ENCODE results near the gene CCNT2.
A peak's percentile ranks its signal among the peaks of the same experiment; 100 is the strongest.

CCNT2 gene

GRCh38 chr2:134943540-134943939 is 24.9 kb downstream of the CCNT2 start:
- Histone ChIP-seq H3K79me2 (ENCODE audit: control insufficient read depth, insufficient read depth, low read length, poor library complexity) (no peaks in the 10 kb centered on the region), H2AK5ac (ENCODE audit: low read length) (no peak overlapping the region), H3K4me3 (ENCODE audit: low read depth, low read length) (no peak overlapping the region), H3K9me3 (ENCODE audit: insufficient read depth, low read depth, low read length) (no peaks in the 10 kb centered on the region), H4K91ac (ENCODE audit: low read depth, low read length) (no peak overlapping the region), H3K27me3 (ENCODE audit: insufficient read depth, low read length) (no peaks in the 10 kb centered on the region), H4K8ac (ENCODE audit: low read depth, low read length) (no peak overlapping the region), H3K14ac (ENCODE audit: low read length) (no peak overlapping the region), H3K27ac (ENCODE audit: low read depth, low read length) (no peak overlapping the region), H3K4me2 (ENCODE audit: low read length) (no peak overlapping the region), H3K4ac (ENCODE audit: low read depth, low read length) (no peak overlapping the region), H3K79me1 (ENCODE audit: low read length) (no peaks in the 10 kb centered on the region), H2BK120ac (ENCODE audit: insufficient read depth, low read length, poor library complexity) (no peak overlapping the region), H2BK5ac (ENCODE audit: low read depth, low read length, poor library complexity) (no peak overlapping the region), H3K36me3 (ENCODE audit: control insufficient read depth in 1 of 2, insufficient read depth in 2 of 2, low read length in 2 of 2) (peaks cover 13 to 24% of the 10 kb centered on the region in 2 experiments), H4K12ac (ENCODE audit: low read depth, low read length) (no peak overlapping the region), H3K9ac (ENCODE audit: low read length) (no peak overlapping the region), H3K23ac (ENCODE audit: low read length) (no peak overlapping the region), H2AFZ (ENCODE audit: insufficient read depth, low read length, poor library complexity) (no peak overlapping the region), H3K4me1 (ENCODE audit: control insufficient read depth in 1 of 2, insufficient read depth in 2 of 2, low read length in 2 of 2) (no peaks in the 10 kb centered on the region), H2BK12ac (ENCODE audit: low read length) (no peak overlapping the region), H3K18ac (ENCODE audit: low read length) (no peak overlapping the region)
- WGBS (ENCODE audit: extremely low coverage, insufficient coverage, insufficient read length): no CpG with 5 or more reads among the region's 2 CpGs
- no peak for DNase-seq

GRCh38 chr2:134944975-134945374 is 26.4 kb downstream of the CCNT2 start:
- Histone ChIP-seq H2AK5ac (ENCODE audit: low read length) (no peak overlapping the region), H3K79me2 (ENCODE audit: control insufficient read depth, insufficient read depth, low read length, poor library complexity) (no peaks in the 10 kb centered on the region), H3K4me1 (ENCODE audit: control insufficient read depth in 1 of 2, insufficient read depth in 2 of 2, low read length in 2 of 2) (no peaks in the 10 kb centered on the region), H3K27ac (ENCODE audit: low read depth, low read length) (no peak overlapping the region), H3K23ac (ENCODE audit: low read length) (no peak overlapping the region), H4K12ac (ENCODE audit: low read depth, low read length) (no peak overlapping the region), H2BK12ac (ENCODE audit: low read length) (no peak overlapping the region), H3K4ac (ENCODE audit: low read depth, low read length) (no peak overlapping the region), H3K9ac (ENCODE audit: low read length) (no peak overlapping the region), H3K4me2 (ENCODE audit: low read length) (no peak overlapping the region), H3K36me3 (ENCODE audit: control insufficient read depth in 1 of 2, insufficient read depth in 2 of 2, low read length in 2 of 2) (peaks cover 15 to 30% of the 10 kb centered on the region in 2 experiments), H3K79me1 (ENCODE audit: low read length) (no peaks in the 10 kb centered on the region), H3K14ac (ENCODE audit: low read length) (no peak overlapping the region), H4K91ac (ENCODE audit: low read depth, low read length) (no peak overlapping the region), H3K9me3 (ENCODE audit: insufficient read depth, low read depth, low read length) (no peaks in the 10 kb centered on the region), H3K4me3 (ENCODE audit: low read depth, low read length) (no peak overlapping the region), H2BK120ac (ENCODE audit: insufficient read depth, low read length, poor library complexity) (no peak overlapping the region), H2BK5ac (ENCODE audit: low read depth, low read length, poor library complexity) (no peak overlapping the region), H2AFZ (ENCODE audit: insufficient read depth, low read length, poor library complexity) (no peak overlapping the region), H3K27me3 (ENCODE audit: insufficient read depth, low read length) (no peaks in the 10 kb centered on the region), H4K8ac (ENCODE audit: low read depth, low read length) (no peak overlapping the region), H3K18ac (ENCODE audit: low read length) (no peak overlapping the region)
- 100% methylated on average over 1 of the region's 1 CpG for WGBS (ENCODE audit: extremely low coverage, insufficient coverage, insufficient read length)
- no peak for DNase-seq

GRCh38 chr2:134946073-134946472 is 27.5 kb downstream of the CCNT2 start:
- Histone ChIP-seq H3K36me3 (ENCODE audit: control insufficient read depth in 1 of 2, insufficient read depth in 2 of 2, low read length in 2 of 2) (peaks cover 18 to 27% of the 10 kb centered on the region in 2 experiments), H4K8ac (ENCODE audit: low read depth, low read length) (no peak overlapping the region), H2AK5ac (ENCODE audit: low read length) (no peak overlapping the region), H3K4ac (ENCODE audit: low read depth, low read length) (no peak overlapping the region), H3K9me3 (ENCODE audit: insufficient read depth, low read depth, low read length) (no peaks in the 10 kb centered on the region), H2BK120ac (ENCODE audit: insufficient read depth, low read length, poor library complexity) (no peak overlapping the region), H3K23ac (ENCODE audit: low read length) (no peak overlapping the region), H3K14ac (ENCODE audit: low read length) (no peak overlapping the region), H2BK5ac (ENCODE audit: low read depth, low read length, poor library complexity) (no peak overlapping the region), H4K12ac (ENCODE audit: low read depth, low read length) (peak overlapping the region; percentile 12), H3K27ac (ENCODE audit: low read depth, low read length) (no peak overlapping the region), H2BK12ac (ENCODE audit: low read length) (no peak overlapping the region), H4K91ac (ENCODE audit: low read depth, low read length) (no peak overlapping the region), H2AFZ (ENCODE audit: insufficient read depth, low read length, poor library complexity) (no peak overlapping the region), H3K4me2 (ENCODE audit: low read length) (no peak overlapping the region), H3K79me2 (ENCODE audit: control insufficient read depth, insufficient read depth, low read length, poor library complexity) (no peaks in the 10 kb centered on the region), H3K27me3 (ENCODE audit: insufficient read depth, low read length) (no peaks in the 10 kb centered on the region), H3K9ac (ENCODE audit: low read length) (no peak overlapping the region), H3K18ac (ENCODE audit: low read length) (no peak overlapping the region), H3K79me1 (ENCODE audit: low read length) (no peaks in the 10 kb centered on the region), H3K4me1 (ENCODE audit: control insufficient read depth in 1 of 2, insufficient read depth in 2 of 2, low read length in 2 of 2) (no peaks in the 10 kb centered on the region), H3K4me3 (ENCODE audit: low read depth, low read length) (no peak overlapping the region)
- DNase-seq: no peak
- WGBS (ENCODE audit: extremely low coverage, insufficient coverage, insufficient read length): no CpG with 5 or more reads among the region's 6 CpGs

GRCh38 chr2:134949981-134950708 is 31.5 kb downstream of the CCNT2 start:
- Histone ChIP-seq H3K4me2 (ENCODE audit: low read length) (no peak overlapping the region), H3K4ac (ENCODE audit: low read depth, low read length) (no peak overlapping the region), H4K12ac (ENCODE audit: low read depth, low read length) (no peak overlapping the region), H3K4me1 (ENCODE audit: control insufficient read depth in 1 of 2, insufficient read depth in 2 of 2, low read length in 2 of 2) (no peaks in the 10 kb centered on the region), H3K4me3 (ENCODE audit: low read depth, low read length) (no peak overlapping the region), H2BK5ac (ENCODE audit: low read depth, low read length, poor library complexity) (no peak overlapping the region), H4K91ac (ENCODE audit: low read depth, low read length) (no peak overlapping the region), H2BK120ac (ENCODE audit: insufficient read depth, low read length, poor library complexity) (no peak overlapping the region), H3K23ac (ENCODE audit: low read length) (no peak overlapping the region), H2AFZ (ENCODE audit: insufficient read depth, low read length, poor library complexity) (no peak overlapping the region), H3K36me3 (ENCODE audit: control insufficient read depth in 1 of 2, insufficient read depth in 2 of 2, low read length in 2 of 2) (peaks cover 21 to 34% of the 10 kb centered on the region in 2 experiments), H3K79me2 (ENCODE audit: control insufficient read depth, insufficient read depth, low read length, poor library complexity) (no peaks in the 10 kb centered on the region), H3K9ac (ENCODE audit: low read length) (no peak overlapping the region), H2BK12ac (ENCODE audit: low read length) (no peak overlapping the region), H4K8ac (ENCODE audit: low read depth, low read length) (no peak overlapping the region), H3K27ac (ENCODE audit: low read depth, low read length) (no peak overlapping the region), H3K18ac (ENCODE audit: low read length) (no peak overlapping the region), H3K79me1 (ENCODE audit: low read length) (no peaks in the 10 kb centered on the region), H2AK5ac (ENCODE audit: low read length) (no peak overlapping the region), H3K9me3 (ENCODE audit: insufficient read depth, low read depth, low read length) (no peaks in the 10 kb centered on the region), H3K14ac (ENCODE audit: low read length) (no peak overlapping the region), H3K27me3 (ENCODE audit: insufficient read depth, low read length) (no peaks in the 10 kb centered on the region)
- WGBS (ENCODE audit: extremely low coverage, insufficient coverage, insufficient read length): no CpG with 5 or more reads among the region's 7 CpGs
- DNase-seq: no peak

Measured in trophoblast cell (in vitro differentiated cells and primary cell).